Measurements from ENCODE around the gene PCSK5. TPM values are rescaled to one million over a fixed set of nuclear protein-coding genes. Genes with fewer than 3 reads are reported as not detected.
"Not testable (repeated sequence)": the region's sequence is repeated elsewhere in the genome, so short reads cannot be mapped to it uniquely, and the experiment has no call there.

PCSK5 gene
- total RNA-seq, 1 donor from 2014 or later = 1.5 TPM

DNA sequence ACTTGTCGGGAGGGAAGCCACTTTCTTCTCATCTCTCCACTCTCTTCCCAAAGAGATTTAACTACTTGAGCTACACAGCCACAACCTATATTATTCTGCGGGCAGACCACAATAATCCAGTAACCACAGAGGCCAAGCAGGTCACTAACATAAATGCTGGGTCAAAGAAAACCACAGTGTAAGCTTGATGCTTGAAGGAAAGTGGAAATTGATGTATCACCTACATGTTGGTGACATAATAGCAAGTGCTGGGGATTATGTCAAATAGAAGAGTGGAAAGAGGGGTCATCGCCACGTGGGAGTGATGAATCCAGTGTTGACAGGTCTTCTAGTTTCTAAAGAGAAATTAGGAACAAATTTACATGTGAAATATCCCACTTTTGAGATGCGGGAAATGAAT is 462.8 kb downstream of the PCSK5 start:
- DNase-seq (ENCODE audit: low spot score) = no peak
- Mint-ChIP-seq H3K36me3 (ENCODE audit: low read depth) (no peaks in the 10 kb centered on the region), H3K27ac (no peak overlapping the region), H3K27me3 (ENCODE audit: low read depth) (no peaks in the 10 kb centered on the region), H3K9me3 (no peaks in the 10 kb centered on the region), H3K4me3 (ENCODE audit: low read depth) (no peak overlapping the region), H3K4me1 (ENCODE audit: low read depth) (no peaks in the 10 kb centered on the region)
- intact Hi-C loops (cut with micrococcal nuclease) = no loop called here

DNA sequence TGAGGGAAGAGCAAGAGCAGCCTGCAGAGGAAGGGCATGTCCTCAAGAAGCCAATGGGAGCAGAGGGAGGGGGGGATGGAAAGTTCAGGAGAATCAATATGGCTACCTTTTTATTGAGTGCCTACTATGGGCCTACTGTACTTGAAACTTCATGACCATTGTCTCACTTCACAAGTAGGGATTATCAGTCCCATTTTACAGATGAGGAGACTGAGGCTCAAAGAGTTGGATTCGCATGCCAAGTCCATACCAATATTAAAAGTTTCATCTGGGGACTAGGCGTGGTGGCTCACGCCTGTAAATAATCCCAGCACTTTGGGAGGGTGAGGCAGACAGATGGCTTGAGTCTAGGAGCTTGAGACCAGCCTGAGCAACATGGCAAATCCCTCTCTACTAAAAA is 463.7 kb downstream of the PCSK5 start:
- no peaks in the 10 kb centered on the region for H3K9me3 Mint-ChIP-seq
- H3K27ac Mint-ChIP-seq = no peak overlapping the region
- no peaks in the 10 kb centered on the region for H3K36me3 Mint-ChIP-seq (ENCODE audit: low read depth)
- no peaks in the 10 kb centered on the region for H3K4me1 Mint-ChIP-seq (ENCODE audit: low read depth)
- H3K27me3 Mint-ChIP-seq (ENCODE audit: low read depth) = no peaks in the 10 kb centered on the region
- intact Hi-C loops (cut with micrococcal nuclease) = no loop called here
- no peak for DNase-seq (ENCODE audit: low spot score)
- no peak overlapping the region for H3K4me3 Mint-ChIP-seq (ENCODE audit: low read depth)

DNA sequence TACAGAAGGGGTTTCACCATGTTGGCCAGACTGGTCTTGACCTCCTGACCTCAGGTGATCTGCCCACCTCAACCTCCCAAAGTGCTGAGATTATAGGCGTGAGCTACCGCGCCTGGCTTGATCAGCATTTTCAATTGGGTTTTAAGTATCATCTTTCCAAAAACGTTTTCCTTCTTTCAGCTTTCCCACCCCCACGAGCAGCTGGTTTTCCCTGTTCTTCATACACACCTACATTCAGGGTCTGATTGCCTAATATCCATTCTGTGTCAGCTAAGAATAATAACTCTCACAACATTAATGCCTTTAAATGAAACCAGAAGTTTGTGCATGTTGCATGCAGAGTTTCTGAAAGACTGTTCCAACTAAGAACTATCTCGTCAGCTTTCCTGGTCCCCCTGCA is 465.4 kb downstream of the PCSK5 start:
- Mint-ChIP-seq H3K4me3 (ENCODE audit: low read depth) (no peak overlapping the region), H3K27me3 (ENCODE audit: low read depth) (no peaks in the 10 kb centered on the region), H3K4me1 (ENCODE audit: low read depth) (no peaks in the 10 kb centered on the region), H3K36me3 (ENCODE audit: low read depth) (no peaks in the 10 kb centered on the region), H3K9me3 (no peaks in the 10 kb centered on the region), H3K27ac (no peak overlapping the region)
- DNase-seq (ENCODE audit: low spot score) = no peak
- intact Hi-C loops (cut with micrococcal nuclease) = no loop called here

DNA sequence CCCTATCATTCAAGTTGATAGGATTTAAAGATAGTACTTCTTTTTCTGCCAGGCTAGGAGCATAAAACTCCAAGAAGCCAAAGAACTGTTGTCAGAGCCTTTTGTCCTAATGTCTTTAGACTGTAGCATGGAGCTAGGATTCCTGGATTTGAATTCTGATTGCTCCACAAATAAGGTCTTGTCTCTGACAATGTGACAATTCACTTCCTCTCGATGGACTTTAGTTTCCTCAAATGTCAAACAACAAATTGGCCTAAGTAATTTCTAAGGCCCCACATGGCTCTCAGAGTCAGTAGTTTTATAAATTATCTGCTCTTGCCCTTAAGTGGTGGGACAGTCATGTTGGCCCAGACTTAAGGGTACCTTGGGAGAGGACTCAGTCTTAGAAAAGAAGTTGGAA is 467.1 kb downstream of the PCSK5 start:
- H3K9me3 Mint-ChIP-seq = no peaks in the 10 kb centered on the region

GRCh38 chr9:76358628-76359280 is 468.3 kb downstream of the PCSK5 start:
- no peak for DNase-seq (ENCODE audit: low spot score)
- no peaks in the 10 kb centered on the region for H3K4me1 Mint-ChIP-seq (ENCODE audit: low read depth)
- H3K27me3 Mint-ChIP-seq (ENCODE audit: low read depth) = no peaks in the 10 kb centered on the region
- no peaks in the 10 kb centered on the region for H3K36me3 Mint-ChIP-seq (ENCODE audit: low read depth)
- no peaks in the 10 kb centered on the region for H3K9me3 Mint-ChIP-seq
- H3K27ac Mint-ChIP-seq = no peak overlapping the region
- intact Hi-C loops (cut with micrococcal nuclease) = no loop called here
- no peak overlapping the region for H3K4me3 Mint-ChIP-seq (ENCODE audit: low read depth)

More for the DNA sequence above, 467.1 kb downstream of the PCSK5 start:
- DNase-seq (ENCODE audit: low spot score) = no peak
- intact Hi-C loops (cut with micrococcal nuclease) = no loop called here
- Mint-ChIP-seq H3K27ac (no peak overlapping the region), H3K4me1 (ENCODE audit: low read depth) (no peaks in the 10 kb centered on the region), H3K4me3 (ENCODE audit: low read depth) (no peak overlapping the region), H3K27me3 (ENCODE audit: low read depth) (no peaks in the 10 kb centered on the region), H3K36me3 (ENCODE audit: low read depth) (no peaks in the 10 kb centered on the region)

GRCh38 chr9:76359365-76359764 is 468.9 kb downstream of the PCSK5 start:
- Mint-ChIP-seq H3K27ac (no peak overlapping the region), H3K4me3 (ENCODE audit: low read depth) (no peak overlapping the region), H3K36me3 (ENCODE audit: low read depth) (no peaks in the 10 kb centered on the region), H3K4me1 (ENCODE audit: low read depth) (no peaks in the 10 kb centered on the region), H3K9me3 (no peaks in the 10 kb centered on the region), H3K27me3 (ENCODE audit: low read depth) (no peaks in the 10 kb centered on the region)
- DNase-seq (ENCODE audit: low spot score) = no peak
- intact Hi-C loops (cut with micrococcal nuclease) = no loop called here

GRCh38 chr9:76359766-76360165 is 469.3 kb downstream of the PCSK5 start:
- Mint-ChIP-seq H3K9me3 (no peaks in the 10 kb centered on the region), H3K36me3 (ENCODE audit: low read depth) (no peaks in the 10 kb centered on the region), H3K27ac (no peak overlapping the region), H3K27me3 (ENCODE audit: low read depth) (no peaks in the 10 kb centered on the region), H3K4me3 (ENCODE audit: low read depth) (no peak overlapping the region), H3K4me1 (ENCODE audit: low read depth) (no peaks in the 10 kb centered on the region)
- DNase-seq (ENCODE audit: low spot score) = no peak
- intact Hi-C loops (cut with micrococcal nuclease) = no loop called here

- H3K4me1 Mint-ChIP-seq (ENCODE audit: low read depth); DNase-seq (ENCODE audit: low spot score); H3K27ac Mint-ChIP-seq; H3K4me3 Mint-ChIP-seq (ENCODE audit: low read depth); H3K9me3 Mint-ChIP-seq; intact Hi-C loops (cut with micrococcal nuclease); H3K27me3 Mint-ChIP-seq (ENCODE audit: low read depth); H3K36me3 Mint-ChIP-seq (ENCODE audit: low read depth): not testable (repeated sequence)
Observed at GRCh38 chr9:76362332-76363031, 472.0 kb downstream of the PCSK5 start.

- Mint-ChIP-seq H3K4me3 (ENCODE audit: low read depth) (no peak overlapping the region), H3K4me1 (ENCODE audit: low read depth) (no peaks in the 10 kb centered on the region), H3K27me3 (ENCODE audit: low read depth) (no peaks in the 10 kb centered on the region), H3K27ac (no peak overlapping the region), H3K36me3 (ENCODE audit: low read depth) (no peaks in the 10 kb centered on the region), H3K9me3 (no peaks in the 10 kb centered on the region)
- intact Hi-C loops (cut with micrococcal nuclease) = no loop called here
- DNase-seq (ENCODE audit: low spot score) = no peak
Observed at GRCh38 chr9:76363032-76363395, 472.5 kb downstream of the PCSK5 start.

- no peaks in the 10 kb centered on the region for H3K27me3 Mint-ChIP-seq (ENCODE audit: low read depth)
- H3K36me3 Mint-ChIP-seq (ENCODE audit: low read depth) = no peaks in the 10 kb centered on the region
Observed at GRCh38 chr9:76365028-76365427, 474.6 kb downstream of the PCSK5 start.

GRCh38 chr9:76366275-76366674 is 475.8 kb downstream of the PCSK5 start:
- no peaks in the 10 kb centered on the region for H3K9me3 Mint-ChIP-seq
- no peaks in the 10 kb centered on the region for H3K36me3 Mint-ChIP-seq (ENCODE audit: low read depth)
- no peak for DNase-seq (ENCODE audit: low spot score)
- no peak overlapping the region for H3K4me3 Mint-ChIP-seq (ENCODE audit: low read depth)
- H3K27me3 Mint-ChIP-seq (ENCODE audit: low read depth) = no peaks in the 10 kb centered on the region
- H3K27ac Mint-ChIP-seq = no peak overlapping the region
- intact Hi-C loops (cut with micrococcal nuclease) = no loop called here
- no peaks in the 10 kb centered on the region for H3K4me1 Mint-ChIP-seq (ENCODE audit: low read depth)

More at GRCh38 chr9:76365028-76365427, 474.6 kb downstream of the PCSK5 start:
- intact Hi-C loops (cut with micrococcal nuclease) = no loop called here
- Mint-ChIP-seq H3K4me1 (ENCODE audit: low read depth) (no peaks in the 10 kb centered on the region), H3K4me3 (ENCODE audit: low read depth) (no peak overlapping the region), H3K27ac (no peak overlapping the region), H3K9me3 (no peaks in the 10 kb centered on the region)
- DNase-seq (ENCODE audit: low spot score) = no peak

DNA sequence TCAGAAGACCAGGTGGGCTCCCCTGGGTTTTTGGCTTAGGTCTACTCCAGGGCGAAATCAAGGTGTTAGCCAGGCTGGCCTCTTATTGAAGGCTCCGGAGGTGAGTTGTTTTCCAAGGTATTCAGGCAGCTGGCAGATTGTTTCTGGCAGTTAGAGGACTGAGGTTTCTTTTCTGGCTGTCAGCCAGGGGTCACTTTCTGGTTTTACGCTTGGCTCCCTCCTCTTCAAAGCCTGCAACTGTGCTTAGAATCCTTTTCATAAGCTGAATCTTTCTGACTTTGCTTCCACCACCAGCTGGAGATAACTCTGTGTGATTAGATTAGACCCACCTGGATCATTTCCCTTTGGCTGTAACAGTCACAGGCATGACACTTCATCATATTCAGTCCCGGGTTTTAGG is 479.1 kb downstream of the PCSK5 start:
- H3K4me1 Mint-ChIP-seq (ENCODE audit: low read depth) = no peaks in the 10 kb centered on the region
- H3K9me3 Mint-ChIP-seq = no peaks in the 10 kb centered on the region
- no peak overlapping the region for H3K27ac Mint-ChIP-seq
- intact Hi-C loops (cut with micrococcal nuclease) = no loop called here
- DNase-seq (ENCODE audit: low spot score) = no peak
- H3K36me3 Mint-ChIP-seq (ENCODE audit: low read depth) = no peaks in the 10 kb centered on the region
- H3K27me3 Mint-ChIP-seq (ENCODE audit: low read depth) = peaks cover 3% of the 10 kb centered on the region
- no peak overlapping the region for H3K4me3 Mint-ChIP-seq (ENCODE audit: low read depth)

GRCh38 chr9:76370396-76371023 is 480.0 kb downstream of the PCSK5 start:
- no peaks in the 10 kb centered on the region for H3K4me1 Mint-ChIP-seq (ENCODE audit: low read depth)
- H3K4me3 Mint-ChIP-seq (ENCODE audit: low read depth) = no peak overlapping the region
- H3K27me3 Mint-ChIP-seq (ENCODE audit: low read depth) = peaks cover 3% of the 10 kb centered on the region
- H3K9me3 Mint-ChIP-seq = no peaks in the 10 kb centered on the region
- no peak for DNase-seq (ENCODE audit: low spot score)
- H3K36me3 Mint-ChIP-seq (ENCODE audit: low read depth) = no peaks in the 10 kb centered on the region
- intact Hi-C loops (cut with micrococcal nuclease) = no loop called here
- no peak overlapping the region for H3K27ac Mint-ChIP-seq

All from activated T-helper 2 cell treated with anti-CD3 and anti-CD28 coated beads, Interferon-gamma antibody, Interleukin-2, Interleukin-4, amounts not matched to agents 10 μg/mL and 5 μg/mL and 100 μg/mL, durations not matched to agents 14 hours and 24 hours and 36 hours (primary cell).